Astrocyte (in vitro differentiated cells and primary cell): Measurements from ENCODE around the gene BNIP5.

Experiments used
- EZH2 ChIP-seq: IDR thresholded peaks from 2 replicates; pipeline ENCODE4 v1.6.1; 2012; ENCODE audit warnings: mild to moderate bottlenecking, low read length, inconsistent platforms; ENCODE audit not compliant: insufficient read depth
- TF ChIP-seq, protein P1 (sequence below): IDR thresholded peaks from 2 replicates; pipeline ENCODE4 v1.5.1; 2011; ENCODE audit warnings: low read depth, mild to moderate bottlenecking, inconsistent platforms, low read length, moderate library complexity; ENCODE audit not compliant: insufficient read depth

DNA sequence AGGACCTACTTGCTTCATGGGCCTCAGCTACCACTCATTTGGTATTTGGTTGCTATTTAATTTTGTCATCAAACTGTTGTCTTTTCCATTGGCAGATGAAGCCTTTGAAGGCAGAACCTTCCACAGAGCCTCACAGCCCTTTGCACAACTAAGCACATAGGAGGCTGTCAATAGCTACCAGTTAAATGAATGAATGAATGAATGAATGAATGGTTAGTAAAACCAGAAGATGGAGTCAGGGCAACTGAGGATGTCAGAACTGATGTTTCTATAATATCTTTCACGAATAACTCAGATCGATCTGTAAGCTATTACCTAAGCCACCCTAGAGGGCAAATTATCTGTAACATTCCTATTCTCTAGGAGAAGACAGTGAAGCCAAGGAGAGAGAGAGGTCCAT lies 19.1 kb downstream of the BNIP5 start:
- TF ChIP-seq, protein P1, sequence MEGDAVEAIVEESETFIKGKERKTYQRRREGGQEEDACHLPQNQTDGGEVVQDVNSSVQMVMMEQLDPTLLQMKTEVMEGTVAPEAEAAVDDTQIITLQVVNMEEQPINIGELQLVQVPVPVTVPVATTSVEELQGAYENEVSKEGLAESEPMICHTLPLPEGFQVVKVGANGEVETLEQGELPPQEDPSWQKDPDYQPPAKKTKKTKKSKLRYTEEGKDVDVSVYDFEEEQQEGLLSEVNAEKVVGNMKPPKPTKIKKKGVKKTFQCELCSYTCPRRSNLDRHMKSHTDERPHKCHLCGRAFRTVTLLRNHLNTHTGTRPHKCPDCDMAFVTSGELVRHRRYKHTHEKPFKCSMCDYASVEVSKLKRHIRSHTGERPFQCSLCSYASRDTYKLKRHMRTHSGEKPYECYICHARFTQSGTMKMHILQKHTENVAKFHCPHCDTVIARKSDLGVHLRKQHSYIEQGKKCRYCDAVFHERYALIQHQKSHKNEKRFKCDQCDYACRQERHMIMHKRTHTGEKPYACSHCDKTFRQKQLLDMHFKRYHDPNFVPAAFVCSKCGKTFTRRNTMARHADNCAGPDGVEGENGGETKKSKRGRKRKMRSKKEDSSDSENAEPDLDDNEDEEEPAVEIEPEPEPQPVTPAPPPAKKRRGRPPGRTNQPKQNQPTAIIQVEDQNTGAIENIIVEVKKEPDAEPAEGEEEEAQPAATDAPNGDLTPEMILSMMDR, result no peak
- TF ChIP-seq EZH2, result no peak
